Measurements from ENCODE around the gene TBC1D4. TPM values are rescaled to one million over a fixed set of nuclear protein-coding genes. Genes with fewer than 3 reads are reported as not detected.

The TBC1D4 gene
- total RNA-seq, 1 experiment from 2014 or later: 177 TPM

DNA sequence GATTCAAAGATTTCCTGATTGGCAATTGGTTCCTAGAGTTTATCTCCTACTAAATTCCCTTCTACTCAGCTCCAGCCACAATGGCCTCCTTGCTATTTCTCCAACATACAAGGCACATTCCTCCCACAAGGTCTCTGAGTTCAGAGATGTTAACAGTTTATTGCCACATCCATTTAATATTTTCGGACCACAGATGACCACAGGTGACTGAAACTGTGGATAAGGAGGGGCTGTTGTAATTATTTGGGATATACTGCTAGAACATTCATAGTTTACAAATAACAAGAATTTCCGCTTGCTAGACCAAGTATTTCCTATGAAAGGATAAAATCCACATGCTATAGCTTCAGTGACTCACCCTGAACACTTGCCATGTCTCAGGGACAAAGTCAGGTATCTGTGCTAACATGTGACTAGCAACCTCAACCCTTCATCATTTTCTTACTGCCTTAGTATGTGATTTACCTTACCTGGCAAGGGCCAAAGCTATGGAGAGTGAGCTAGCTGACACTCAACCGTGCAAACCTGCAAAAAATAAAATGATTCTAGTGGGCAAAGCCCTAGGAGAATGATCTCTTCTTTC is 117.7 kb downstream of the TBC1D4 start:
- Histone ChIP-seq H3K4me3 (ENCODE audit: low read depth, low read length) (no peak overlapping the region), H3K9me3 (no peaks in the 10 kb centered on the region), H3K36me3 (ENCODE audit: control insufficient read depth, insufficient read depth, low read length) (no peaks in the 10 kb centered on the region), H3K27me3 (replicated peaks; ENCODE audit: control insufficient read depth, insufficient read depth, low read length) (no peaks in the 10 kb centered on the region), H3K4me1 (peaks cover 87% of the 10 kb centered on the region)
- no peaks in the 10 kb centered on the region for H3K27me3 Mint-ChIP-seq (ENCODE audit: insufficient read depth, unreplicated experiment)
- H3K4me3 Mint-ChIP-seq (ENCODE audit: unreplicated experiment): peak overlapping the region; percentile 67
- DNase-seq: no peak
- CTCF ChIA-PET: interaction anchor here (1.2 to 2.8 kb wide), 3 partner anchors 8 to 118 kb away, joined by 5 to 13 read pairs (median 6); partner anchors contain the start of gene TBC1D4
- POLR2A ChIA-PET: no interaction called here
- H3K4me1 Mint-ChIP-seq (ENCODE audit: low read depth, unreplicated experiment): peaks cover 57% of the 10 kb centered on the region
- intact Hi-C loops (cut with micrococcal nuclease; ENCODE audit: unreplicated experiment): no loop called here
- H3K9me3 Mint-ChIP-seq (ENCODE audit: unreplicated experiment): no peaks in the 10 kb centered on the region
- TF ChIP-seq, protein P1, sequence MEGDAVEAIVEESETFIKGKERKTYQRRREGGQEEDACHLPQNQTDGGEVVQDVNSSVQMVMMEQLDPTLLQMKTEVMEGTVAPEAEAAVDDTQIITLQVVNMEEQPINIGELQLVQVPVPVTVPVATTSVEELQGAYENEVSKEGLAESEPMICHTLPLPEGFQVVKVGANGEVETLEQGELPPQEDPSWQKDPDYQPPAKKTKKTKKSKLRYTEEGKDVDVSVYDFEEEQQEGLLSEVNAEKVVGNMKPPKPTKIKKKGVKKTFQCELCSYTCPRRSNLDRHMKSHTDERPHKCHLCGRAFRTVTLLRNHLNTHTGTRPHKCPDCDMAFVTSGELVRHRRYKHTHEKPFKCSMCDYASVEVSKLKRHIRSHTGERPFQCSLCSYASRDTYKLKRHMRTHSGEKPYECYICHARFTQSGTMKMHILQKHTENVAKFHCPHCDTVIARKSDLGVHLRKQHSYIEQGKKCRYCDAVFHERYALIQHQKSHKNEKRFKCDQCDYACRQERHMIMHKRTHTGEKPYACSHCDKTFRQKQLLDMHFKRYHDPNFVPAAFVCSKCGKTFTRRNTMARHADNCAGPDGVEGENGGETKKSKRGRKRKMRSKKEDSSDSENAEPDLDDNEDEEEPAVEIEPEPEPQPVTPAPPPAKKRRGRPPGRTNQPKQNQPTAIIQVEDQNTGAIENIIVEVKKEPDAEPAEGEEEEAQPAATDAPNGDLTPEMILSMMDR (IDR thresholded peaks at IDR 0.05; ENCODE audit: insufficient read depth in 1 of 2, low read depth in 1 of 2, low read length in 1 of 2, severe bottlenecking in 1 of 2, unreplicated experiment in 1 of 2): peak in 1 of 2 experiments; percentile 18
- peaks cover 61% of the 10 kb centered on the region for H3K36me3 Mint-ChIP-seq (ENCODE audit: insufficient read depth, unreplicated experiment)
- H3K27ac Mint-ChIP-seq (ENCODE audit: unreplicated experiment): peak overlapping the region; percentile 78
- BruUV-seq (replicated peaks): TSS peak; percentile 81

DNA sequence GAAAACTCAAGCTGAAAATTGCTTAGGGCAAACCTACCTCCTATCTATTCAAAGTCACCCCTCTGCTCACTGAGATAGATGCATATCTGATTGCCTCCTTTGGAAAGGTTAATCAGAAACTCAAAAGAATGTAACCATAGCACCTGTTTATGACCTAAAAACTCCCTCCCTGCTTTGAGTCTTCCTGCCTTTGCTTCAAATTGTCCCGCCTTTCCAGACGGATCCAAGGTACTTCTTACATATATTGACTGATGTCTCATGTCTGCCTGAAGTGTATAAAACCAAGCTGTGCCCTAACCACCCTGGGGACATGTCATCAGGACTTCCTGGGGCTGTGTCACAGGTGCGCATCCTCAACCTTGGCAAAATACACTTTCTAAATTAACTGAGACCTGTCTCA is 118.6 kb downstream of the TBC1D4 start:
- ChIA-PET CTCF (interaction anchor here (1.2 to 2.8 kb wide), 2 partner anchors 9 to 119 kb away, joined by 6 to 13 read pairs; partner anchors contain the start of gene TBC1D4), POLR2A (no interaction called here)
- Mint-ChIP-seq H3K27me3 (ENCODE audit: insufficient read depth, unreplicated experiment) (no peaks in the 10 kb centered on the region), H3K9me3 (ENCODE audit: unreplicated experiment) (no peaks in the 10 kb centered on the region), H3K4me3 (ENCODE audit: unreplicated experiment) (peak overlapping the region; percentile 67), H3K27ac (ENCODE audit: unreplicated experiment) (peak overlapping the region; percentile 78), H3K4me1 (ENCODE audit: low read depth, unreplicated experiment) (peaks cover 48% of the 10 kb centered on the region), H3K36me3 (ENCODE audit: insufficient read depth, unreplicated experiment) (peaks cover 62% of the 10 kb centered on the region)
- TF ChIP-seq, protein P1 (IDR thresholded peaks at IDR 0.05; ENCODE audit: insufficient read depth in 1 of 2, low read depth in 1 of 2, low read length in 1 of 2, severe bottlenecking in 1 of 2, unreplicated experiment in 1 of 2): no peak
- intact Hi-C loops (cut with micrococcal nuclease; ENCODE audit: unreplicated experiment): loop anchor here (2.0 kb wide), 2 partner anchors 21 to 61 kb away; no protein-coding TSS in a partner anchor
- peak in 1 of 2 experiments; percentile 56 for DNase-seq
- H3K4me3 ChIP-seq (ENCODE audit: low read depth, low read length): no peak overlapping the region
- H3K4me1 ChIP-seq: peaks cover 88% of the 10 kb centered on the region
- no TSS peak for BruUV-seq (replicated peaks)
- H3K27me3 ChIP-seq (replicated peaks; ENCODE audit: control insufficient read depth, insufficient read depth, low read length): no peaks in the 10 kb centered on the region
- H3K36me3 ChIP-seq (ENCODE audit: control insufficient read depth, insufficient read depth, low read length): no peaks in the 10 kb centered on the region
- no peaks in the 10 kb centered on the region for H3K9me3 ChIP-seq

DNA sequence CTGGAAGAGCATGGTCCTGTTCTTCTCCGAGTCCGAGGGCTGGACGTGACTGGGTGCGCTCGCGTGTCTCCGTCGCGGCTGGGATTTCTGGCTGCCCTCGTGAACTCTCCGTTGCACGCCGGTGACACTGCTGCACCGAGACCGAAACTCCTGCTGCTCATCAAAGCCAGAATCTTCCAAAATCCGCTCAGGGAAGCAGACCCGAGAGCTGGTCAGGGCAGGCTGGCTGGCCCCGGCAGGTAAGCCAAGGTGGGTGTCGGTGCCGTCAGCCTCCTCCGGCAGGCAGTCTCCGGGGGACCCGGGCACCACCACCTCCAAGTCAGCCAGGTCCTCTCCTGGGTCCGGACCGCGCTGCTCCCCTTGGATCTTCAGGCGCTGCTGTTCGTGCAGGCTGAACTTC is 119.9 kb downstream of the TBC1D4 start:
- peaks cover 85% of the 10 kb centered on the region for H3K4me1 ChIP-seq
- no TSS peak for BruUV-seq (replicated peaks)

More for the DNA sequence above, 119.9 kb downstream of the TBC1D4 start:
- Mint-ChIP-seq H3K9me3 (ENCODE audit: unreplicated experiment) (no peaks in the 10 kb centered on the region), H3K4me1 (ENCODE audit: low read depth, unreplicated experiment) (peaks cover 44% of the 10 kb centered on the region), H3K27me3 (ENCODE audit: insufficient read depth, unreplicated experiment) (no peaks in the 10 kb centered on the region), H3K27ac (ENCODE audit: unreplicated experiment) (peak overlapping the region; percentile 78), H3K36me3 (ENCODE audit: insufficient read depth, unreplicated experiment) (peaks cover 72% of the 10 kb centered on the region), H3K4me3 (ENCODE audit: unreplicated experiment) (peak overlapping the region; percentile 67)
- intact Hi-C loops (cut with micrococcal nuclease; ENCODE audit: unreplicated experiment): loop anchor here (2.0 kb wide), 2 partner anchors 23 to 59 kb away; no protein-coding TSS in a partner anchor
- DNase-seq: no peak
- TF ChIP-seq, protein P1 (IDR thresholded peaks at IDR 0.05; ENCODE audit: insufficient read depth in 1 of 2, low read depth in 1 of 2, low read length in 1 of 2, severe bottlenecking in 1 of 2, unreplicated experiment in 1 of 2): no peak
- Histone ChIP-seq H3K36me3 (ENCODE audit: control insufficient read depth, insufficient read depth, low read length) (no peaks in the 10 kb centered on the region), H3K27me3 (replicated peaks; ENCODE audit: control insufficient read depth, insufficient read depth, low read length) (no peaks in the 10 kb centered on the region), H3K9me3 (no peaks in the 10 kb centered on the region), H3K4me3 (ENCODE audit: low read depth, low read length) (peak overlapping the region; percentile 14)
- ChIA-PET CTCF (no interaction called here), POLR2A (no interaction called here)
